Fibroblast of peridontal ligament (primary cell): ENCODE data around the gene PCSK4.
"Not testable (repeated sequence)": the region's sequence is repeated elsewhere in the genome, so short reads cannot be mapped to it uniquely, and the experiment has no call there.

Experiments
- DNase-seq: peaks from one replicate; pipeline ENCODE4 v3.0.0-alpha.2; 2010; ENCODE audit errors: extremely low read depth

Gene PCSK4

DNA sequence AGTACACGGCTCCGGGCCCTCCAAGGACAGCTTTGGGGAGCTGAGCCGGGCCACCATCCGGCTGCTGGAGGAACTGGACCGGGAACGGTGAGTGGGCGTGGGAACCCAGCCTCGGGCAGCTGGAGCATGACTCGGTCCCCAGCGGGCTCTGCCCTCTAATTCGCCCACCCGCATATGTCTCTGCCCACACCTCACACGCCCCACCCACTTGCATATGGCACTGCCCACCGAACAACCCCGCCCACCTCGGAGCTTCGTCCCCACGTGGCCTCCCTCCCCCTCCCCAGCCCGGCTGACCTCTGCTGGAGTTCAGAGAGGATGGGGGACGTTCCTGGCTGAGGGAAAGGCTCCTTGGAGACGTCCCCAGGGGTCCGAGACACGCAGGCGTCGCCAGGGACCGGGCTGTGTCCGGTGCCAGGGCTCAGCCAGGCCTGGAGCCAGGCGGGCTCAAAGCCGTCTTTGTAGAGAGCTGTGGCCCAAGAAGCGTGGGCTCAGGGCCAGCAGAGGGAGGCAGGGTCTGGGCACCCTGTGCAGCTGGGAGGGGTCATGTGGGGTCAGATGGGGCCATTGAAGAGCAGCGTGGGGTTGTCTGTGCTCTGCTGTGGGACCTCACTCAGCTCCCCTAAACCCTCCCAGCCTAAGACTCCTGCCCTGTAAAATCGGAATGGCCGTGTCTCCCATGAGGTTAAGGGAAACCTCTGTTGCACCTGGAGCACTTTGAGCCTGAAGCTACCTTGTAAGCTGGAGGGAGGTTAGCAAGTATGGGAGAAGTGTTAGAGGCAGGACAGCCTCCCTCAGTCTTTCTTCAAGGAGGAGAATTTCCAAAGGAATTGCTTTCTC, 36.4 kb downstream of the PCSK4 start:
- DNase-seq = no peak

DNA sequence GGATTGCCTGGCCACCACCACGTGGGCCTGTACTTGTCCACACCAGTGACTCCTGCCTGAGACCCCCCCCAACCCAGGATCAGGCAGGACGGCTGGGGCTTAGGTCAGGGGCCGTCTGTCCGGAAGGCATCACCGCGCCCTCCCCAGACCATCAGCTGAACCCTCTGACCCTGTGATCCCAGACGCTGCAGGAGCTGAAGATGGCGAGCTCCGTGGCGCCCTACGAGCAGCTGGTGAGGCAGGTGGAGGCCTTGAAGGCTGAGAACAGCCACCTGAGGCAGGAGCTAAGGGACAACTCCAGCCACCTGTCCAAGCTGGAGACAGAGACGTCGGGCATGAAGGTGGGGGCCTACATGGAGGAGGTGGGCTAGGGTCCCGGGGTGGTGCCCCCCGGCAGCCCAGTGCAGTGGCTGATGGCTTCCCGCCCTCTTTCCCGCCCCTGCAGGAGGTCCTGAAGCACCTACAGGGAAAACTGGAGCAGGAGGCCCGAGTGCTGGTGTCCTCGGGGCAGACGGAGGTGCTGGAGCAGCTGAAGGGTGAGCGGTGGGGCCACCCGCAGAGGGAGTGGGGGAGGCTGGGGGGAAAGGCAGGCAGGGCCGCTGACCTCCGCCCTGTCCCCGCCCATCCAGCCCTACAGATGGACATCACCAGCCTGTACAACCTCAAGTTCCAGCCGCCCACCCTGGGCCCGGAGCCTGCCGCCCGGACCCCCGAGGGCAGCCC, 37.2 kb downstream of the PCSK4 start:
- DNase-seq = no peak

DNA sequence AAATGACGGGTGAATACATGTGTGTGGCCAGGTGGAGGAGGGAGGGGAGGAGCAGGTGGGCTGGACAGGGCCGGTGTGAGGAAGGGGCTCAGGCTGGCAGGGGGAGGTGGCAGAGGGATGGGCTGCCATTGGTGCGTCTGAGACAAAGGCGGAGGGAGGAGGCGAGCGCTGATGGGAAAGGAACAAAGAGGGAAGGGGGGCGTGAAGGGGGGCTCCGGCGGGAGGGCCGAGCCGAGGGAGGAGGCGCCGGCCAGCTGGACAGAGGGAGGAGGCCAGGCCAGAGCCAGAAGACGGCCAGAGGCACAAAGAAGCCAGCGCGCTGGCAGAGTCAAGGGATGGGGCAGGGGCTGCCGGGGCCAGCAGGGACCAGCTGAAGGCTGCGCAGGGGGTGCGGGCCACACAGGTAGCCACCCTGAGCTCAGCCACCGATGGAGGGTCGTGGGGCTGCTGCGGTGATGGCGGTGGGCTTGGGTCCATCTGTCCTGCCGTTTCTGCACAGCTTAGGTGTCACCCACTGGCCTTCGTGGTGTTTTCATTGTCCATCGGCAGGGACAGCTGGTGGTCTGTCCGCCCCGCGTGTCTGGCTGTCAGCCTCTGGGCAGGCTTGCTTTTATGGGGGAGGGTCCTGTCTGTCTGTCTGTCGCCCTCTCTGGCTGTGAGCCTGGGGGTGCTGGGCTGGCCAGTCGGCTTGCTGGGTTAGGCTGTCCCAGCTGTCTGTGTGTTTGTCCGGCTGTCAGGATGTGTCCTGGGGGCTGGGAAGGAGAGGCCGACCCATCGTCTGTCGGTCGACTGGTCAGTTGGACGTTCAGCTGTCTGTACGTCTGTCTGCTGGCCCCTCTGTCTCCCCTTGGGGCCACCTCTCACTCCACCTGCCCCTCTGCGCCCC, 38.0 kb downstream of the PCSK4 start:
- DNase-seq = no peak

DNA sequence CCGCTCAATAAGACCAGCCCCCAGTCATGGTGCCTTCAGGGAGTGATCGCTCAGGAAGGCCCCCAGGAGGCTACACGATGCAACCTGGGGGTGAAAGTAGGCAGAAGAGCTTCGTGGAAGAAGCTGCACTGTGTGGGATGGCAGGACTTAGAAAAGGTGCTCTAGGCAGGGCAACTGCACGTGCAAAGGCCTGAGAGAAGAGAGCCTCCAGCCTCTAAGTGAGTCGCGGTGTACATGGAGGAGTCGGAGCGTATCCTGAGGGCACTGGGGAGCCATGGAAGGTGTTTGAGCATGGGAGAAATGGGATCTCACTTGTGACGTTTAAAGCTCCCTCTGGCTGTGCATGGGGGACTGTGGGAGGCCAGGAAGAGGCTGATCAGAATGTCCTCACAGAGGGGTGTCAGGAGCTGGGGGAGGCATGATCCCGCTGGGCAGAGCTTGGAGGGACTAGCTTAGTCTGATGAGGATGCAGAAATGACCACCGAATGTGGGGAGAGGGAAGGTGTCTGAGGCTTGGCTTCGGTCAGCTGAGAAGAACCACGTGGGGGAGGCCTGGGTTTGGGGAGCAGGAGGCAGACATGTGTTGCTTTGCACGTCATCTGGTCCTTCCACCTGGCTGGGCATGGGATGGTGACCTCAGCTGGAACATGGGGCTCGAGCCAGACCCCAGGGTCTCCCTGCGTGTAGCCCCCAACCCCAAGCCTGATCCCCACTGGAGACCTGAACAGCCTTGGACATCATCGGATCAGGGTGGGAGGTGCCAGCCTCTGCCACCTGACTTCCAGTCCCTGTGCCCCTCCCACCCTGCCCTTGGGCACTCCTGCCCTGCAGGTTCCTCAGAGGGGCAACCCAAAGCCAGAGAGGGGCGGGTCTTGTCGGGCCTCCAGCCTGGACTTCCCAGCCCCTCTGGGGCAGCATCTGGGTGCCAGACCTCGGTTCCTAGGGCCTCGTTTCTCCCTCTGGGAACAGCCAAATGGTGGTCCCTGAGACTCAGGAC, 39.1 kb downstream of the PCSK4 start:
- no peak for DNase-seq

DNA sequence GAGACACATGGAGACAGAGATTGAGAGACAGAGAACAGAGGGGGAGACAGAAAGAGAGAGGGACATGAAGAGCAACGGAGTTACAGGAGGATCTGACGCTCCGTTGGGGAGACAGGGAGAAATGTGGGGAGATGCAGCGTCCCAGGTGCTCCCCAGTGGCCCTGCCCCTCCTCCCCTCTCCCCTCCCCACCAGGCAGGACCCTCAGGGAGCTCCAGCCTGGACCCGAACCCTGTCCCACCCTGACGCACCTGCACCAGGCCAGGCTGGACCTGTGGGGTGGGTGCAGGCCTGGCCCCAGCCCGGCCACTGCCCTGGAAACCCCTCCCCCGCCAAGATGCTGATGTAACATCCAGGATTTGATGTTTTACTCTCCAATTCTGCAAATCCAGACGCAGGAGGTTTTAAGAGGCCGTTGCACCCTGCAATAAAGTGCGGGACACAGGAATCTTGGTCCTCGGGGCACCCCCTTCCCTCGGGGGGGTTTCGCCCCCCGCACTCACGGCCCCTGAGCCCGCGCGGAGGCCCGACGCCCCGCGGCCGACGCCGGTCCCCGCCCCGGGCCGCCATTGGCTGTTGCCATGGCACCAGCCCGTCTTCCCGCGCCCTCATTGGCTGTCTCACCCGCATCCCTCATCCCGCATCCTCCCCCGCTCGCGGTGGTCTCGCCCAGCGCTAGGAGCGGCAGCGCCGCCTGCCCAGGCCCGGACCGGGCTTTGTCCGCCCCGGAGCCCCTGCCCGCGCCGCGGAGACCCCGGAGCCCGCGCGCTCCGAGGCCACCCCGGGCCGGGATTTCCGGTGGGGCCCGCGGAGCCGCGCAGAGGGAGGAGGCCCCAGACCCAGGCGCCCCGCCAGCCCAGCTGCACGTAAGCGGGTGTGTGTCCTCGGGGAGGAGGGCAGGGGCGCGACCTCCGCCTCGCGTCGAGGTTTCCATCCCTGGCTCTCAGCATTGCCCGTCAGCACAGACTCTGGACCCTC, 40.4 kb downstream of the PCSK4 start, which contains the start of gene APC2:
APC2 (plus strand) TSS at position 655 of the 976 bp plus-strand sequence. CDS start 2,881 bp downstream, outside the sequence.
- DNase-seq = no peak

DNA sequence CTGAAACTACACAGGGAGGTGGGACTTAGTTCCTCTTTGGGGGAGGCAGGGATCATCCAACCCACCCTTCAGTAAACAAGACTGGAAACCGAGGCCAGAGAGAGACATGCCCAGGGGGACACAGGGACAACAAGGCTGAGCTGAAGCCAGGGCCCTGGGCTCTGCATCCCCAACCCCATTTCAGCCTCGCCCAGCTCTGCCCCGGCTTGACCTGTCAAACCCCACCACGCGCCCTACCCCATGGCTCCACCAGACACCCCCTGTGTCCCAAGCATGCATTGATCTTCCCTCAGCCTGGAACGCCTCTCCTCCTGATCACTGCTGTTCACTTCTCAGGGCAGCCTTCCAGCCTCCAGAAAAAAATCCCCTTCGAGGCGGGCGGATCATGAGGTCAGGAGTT, 42.2 kb downstream of the PCSK4 start:
- DNase-seq = no peak

DNA sequence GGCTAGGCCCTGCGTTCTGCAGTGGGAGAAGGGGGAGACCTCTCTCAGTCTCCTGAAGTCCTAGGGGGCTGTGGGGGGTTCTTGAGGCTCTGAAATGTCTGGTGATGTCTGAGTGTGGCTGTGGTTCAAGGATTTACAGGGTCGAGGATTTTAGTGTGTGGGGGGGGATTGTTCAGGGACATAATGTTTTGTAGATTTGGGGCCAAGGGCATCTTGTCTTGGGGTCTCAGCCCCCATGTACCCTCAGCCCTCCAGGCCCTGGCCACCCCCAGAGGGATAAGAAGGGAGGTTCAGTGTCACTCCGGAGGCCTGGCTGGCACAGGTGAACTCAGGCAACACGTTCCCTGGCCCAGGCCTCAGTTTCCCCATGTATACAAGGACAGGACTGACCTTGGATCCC, 42.6 kb downstream of the PCSK4 start:
- DNase-seq = no peak

DNA sequence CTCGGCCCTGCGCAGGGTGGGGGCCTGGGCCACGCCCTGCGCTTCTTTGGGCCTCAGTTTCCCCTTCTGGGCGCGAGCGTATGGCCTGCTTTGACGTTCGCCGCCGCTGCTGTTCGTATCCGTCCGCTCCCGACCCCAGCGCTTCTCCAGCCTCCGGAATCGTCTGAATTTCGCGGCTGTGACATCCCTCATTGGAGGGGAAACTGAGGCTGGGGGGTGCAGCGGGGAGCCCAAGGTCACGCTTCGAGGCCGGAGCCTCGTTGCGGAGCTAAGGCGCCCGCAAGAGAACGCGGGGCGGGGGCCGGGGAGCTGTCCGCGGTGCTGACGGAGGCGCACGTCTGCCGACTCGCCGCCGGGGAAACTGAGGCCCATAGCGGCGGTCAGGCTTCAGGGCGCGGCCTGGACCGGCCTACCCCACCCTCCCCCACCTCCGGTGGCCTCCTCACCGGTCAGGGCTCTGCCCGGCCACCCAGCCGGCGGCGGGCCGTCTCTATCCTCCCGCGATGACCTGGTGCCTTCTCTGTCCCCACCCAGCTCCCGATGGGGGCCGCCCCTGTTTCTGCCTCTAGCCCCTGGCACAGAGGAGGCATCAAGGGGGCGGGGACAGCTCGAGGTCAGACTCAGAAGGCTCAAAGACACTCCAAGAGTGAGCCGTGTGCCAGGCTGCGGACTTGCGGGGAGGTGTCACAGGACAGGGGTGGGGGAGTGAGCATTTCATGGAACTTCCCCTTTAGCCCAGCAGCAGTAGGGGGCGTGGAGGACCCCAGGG, 43.3 kb downstream of the PCSK4 start:
- DNase-seq = no peak

DNA sequence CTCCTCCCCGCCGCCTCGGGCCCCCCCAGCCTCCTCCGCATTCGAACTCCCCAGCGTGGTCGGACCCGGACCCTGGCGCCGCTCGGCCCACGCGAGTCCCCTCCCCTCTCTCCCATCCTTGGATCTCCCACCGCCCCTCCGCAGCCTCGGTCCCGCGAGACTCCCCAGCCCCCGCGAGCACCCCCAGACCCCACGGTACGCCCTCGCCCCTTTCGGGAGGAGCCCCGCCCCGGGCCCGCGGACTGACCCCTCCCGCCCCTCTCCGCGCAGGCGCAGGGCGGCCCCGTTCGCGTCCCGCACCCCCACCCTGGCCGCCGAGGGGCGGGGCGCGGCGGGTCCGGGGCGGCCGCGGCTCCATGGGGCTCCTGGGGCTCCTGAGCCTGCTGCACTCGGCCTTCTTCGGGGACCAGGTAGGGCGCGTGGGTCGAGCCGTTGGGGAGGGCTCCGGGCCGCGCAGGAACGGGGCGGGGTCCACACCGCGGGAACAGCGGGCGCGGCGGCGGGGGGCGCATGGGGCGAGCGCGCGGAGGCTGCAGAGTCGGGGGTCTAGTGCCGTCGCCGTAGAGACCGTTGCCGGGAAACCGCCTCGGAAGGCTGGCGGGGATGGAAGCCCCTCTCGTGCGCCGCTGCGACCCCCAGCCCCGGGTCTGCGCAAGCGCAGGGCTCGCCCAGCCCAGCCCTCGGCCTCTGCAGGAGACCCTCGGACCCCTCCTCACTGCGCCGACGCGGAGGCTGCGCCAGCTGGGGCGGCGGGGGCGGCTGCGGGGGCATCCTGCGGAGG, 44.0 kb downstream of the PCSK4 start:
- DNase-seq = no peak

DNA sequence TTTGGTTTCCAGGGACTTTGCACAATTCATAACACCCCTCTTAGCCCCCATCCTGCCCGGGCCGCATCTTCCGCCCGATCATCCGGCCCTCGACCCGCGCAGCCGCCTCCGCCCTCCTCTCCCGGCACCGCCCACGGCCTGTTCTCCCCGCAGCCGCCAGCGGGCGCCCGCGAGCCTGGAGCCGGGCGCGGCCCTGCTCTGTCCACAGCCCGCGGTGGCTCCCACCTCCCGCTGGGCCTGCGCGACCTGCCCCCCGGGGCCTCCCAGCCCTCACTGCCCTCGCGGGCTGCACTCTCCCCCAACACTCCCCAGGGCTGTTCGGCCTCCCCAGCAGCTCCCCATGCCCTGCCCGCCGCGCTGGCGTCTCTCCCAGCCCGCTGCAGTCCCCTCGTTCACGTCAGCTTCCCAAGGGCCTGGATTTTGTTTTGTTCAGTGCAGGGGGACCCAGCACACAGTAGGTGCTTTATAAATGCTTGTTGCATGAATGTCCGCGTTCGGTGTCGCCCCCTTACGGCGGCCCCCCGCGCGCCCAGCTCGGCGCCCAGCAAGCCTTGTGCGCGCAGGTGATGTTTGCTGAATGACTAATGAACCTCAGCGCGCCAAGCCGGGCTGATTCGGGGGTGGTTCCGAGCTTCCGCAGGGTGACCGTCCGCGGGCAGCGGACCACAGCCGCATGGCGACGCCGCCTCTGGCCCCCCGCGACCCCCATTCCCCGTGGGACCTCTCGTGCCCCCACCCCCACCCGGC, 44.8 kb downstream of the PCSK4 start:
- DNase-seq = peak; percentile 18

DNA sequence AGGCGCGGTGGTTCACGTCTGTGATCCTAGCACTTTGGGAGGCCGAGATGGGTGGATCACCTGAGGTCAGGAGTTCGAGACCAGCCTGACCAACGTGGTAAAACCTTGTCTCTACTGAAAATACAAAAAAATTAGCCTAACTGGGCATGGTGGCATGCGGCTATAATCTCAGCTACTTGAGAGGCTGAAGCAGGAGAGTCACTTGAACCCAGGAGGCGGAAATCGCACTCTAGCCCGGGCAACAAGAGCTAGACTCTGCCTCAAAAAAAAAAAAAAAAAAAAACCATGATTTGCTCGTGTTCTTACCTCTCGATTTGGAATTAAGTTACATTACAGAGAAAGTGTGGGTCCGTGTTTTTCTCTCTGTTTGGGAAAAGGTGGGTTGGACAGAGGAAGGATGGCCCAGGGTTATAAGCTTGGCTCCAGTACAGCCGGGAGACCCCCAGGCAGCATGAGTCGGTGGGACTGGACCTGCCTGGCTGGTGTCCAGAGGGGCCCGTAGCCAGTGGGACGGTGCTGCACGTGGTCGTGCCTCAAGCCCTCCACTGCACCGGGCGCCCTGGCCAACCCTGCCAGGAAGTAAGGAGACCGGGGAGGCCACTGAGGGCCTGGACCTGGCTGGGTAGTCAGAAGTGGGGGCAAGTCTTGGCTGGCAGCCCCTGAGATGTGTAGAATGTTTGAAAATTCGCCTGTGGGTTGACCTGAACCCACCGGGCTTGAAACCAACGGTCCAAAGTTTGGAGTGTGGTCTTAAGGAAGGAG, 48.3 kb downstream of the PCSK4 start:
- DNase-seq = no peak

DNA sequence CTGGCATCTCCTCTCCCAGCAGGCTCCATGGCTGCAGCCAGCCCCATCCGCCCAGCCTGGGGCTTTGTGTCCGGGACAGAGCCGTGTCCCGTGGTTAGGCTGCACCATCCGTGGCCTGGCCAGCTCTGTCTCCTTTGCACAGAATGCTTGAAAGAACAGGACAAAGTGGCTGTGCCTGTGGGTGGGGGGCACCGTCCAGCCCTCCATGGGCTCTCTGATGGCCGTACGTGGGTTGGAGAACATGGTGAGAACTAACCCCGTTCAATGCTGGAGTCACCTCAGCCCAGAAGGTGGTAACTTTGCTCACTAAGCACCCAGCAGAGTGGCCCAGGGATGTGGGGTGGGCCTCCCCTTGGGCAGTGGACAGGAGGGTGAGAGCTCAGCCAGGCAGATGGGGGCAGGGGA, 49.1 kb downstream of the PCSK4 start:
- DNase-seq = no peak

DNA sequence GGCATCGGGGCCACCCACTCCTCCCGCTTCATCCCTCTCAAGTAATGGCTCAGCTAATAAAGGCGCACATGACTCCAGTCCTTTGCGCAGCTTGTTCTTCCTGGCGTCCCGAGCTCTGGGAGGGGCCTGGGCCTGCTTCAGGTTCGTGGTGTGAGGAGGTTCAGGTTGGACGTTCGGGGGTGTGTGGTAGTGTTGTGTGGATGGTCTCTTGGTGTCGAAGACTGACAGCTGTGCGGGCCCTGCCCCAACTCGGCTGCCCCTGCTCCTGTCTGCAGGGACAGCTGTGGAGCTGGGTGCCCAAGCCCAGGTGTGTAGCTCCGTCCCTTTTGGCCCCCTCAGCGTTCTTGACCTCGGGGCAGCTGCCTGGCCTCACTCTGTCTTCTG, 49.7 kb downstream of the PCSK4 start:
- DNase-seq = no peak

DNA sequence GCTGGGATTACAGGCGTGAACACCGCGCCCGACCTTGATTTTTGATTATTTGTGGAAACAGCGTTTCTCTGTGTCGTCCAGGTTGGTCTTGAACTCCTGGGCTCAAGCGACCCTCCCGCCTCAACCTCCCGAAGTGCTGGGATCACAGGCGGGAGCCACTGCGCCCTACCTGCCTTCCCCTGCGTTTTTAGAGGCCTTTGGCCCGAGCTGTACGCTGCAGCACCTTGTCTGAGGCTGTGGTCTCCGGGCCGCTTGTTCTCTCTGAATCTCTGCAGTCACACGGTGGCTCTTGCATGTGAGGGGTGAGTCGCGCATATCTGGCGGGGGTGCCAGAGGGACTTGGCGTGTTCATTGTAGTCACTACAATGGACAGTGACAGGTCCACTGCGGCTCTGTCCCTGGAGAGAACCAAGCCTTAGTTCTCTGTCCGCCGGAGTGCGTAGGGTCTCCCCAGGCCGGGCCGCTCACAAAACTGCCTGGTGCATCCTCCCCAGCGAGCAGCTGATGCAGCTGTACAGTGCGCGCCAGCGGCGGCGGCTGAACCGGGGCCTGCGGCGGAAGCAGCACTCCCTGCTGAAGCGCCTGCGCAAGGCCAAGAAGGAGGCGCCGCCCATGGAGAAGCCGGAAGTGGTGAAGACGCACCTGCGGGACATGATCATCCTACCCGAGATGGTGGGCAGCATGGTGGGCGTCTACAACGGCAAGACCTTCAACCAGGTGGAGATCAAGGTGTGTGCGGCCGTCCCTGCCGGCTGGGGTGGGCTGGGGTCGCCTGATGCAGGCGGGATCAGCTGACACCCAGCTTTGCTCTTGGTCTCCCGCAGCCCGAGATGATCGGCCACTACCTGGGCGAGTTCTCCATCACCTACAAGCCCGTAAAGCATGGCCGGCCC, 50.4 kb downstream of the PCSK4 start:
- DNase-seq = not testable (repeated sequence)

DNA sequence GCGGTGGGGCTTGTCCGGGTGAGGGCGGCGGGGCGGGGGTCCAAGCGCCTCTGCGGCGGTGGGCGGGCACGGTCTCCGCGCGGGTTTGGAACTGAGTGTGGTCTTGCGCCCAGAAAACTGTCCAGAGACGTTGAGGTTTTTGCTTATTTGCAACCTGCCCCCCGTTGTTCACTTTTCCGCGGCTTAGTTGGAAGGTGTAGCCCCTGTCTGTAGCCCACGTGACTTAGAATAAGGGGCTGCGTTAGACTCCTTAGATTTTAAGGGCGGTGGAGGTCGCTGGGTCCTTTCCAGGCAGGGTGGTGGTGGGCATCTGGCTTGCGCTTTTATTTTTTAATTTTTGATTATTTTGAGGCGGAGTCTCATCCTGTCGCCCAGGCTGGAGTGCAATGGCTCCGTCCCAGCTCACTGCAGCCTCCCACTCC, 51.2 kb downstream of the PCSK4 start:
- DNase-seq = no peak
